SH-SY5Y (cell line): ENCODE data around the gene GNG7.
A peak's percentile ranks its signal among the peaks of the same experiment; 100 is the strongest.

Experiments used
- GATA2 ChIP-seq: IDR thresholded peaks from 2 replicates; pipeline ENCODE4 v1.6.1; 2011; ENCODE audit warnings: mild to moderate bottlenecking, low read depth, low read length
- GATA3 ChIP-seq: IDR thresholded peaks from 2 replicates; pipeline ENCODE4 v1.6.1; 2011; ENCODE audit warnings: low read depth, mild to moderate bottlenecking, low read length, moderate library complexity

Gene GNG7

GRCh38 chr19:2652504-2653099 is 49.9 kb downstream of the GNG7 start:
- TF ChIP-seq GATA2 (no peak), GATA3 (no peak)

- TF ChIP-seq GATA3 (no peak), GATA2 (no peak)
Observed at GRCh38 chr19:2650515-2650914, 52.0 kb downstream of the GNG7 start.

GRCh38 chr19:2648528-2648937 is 54.0 kb downstream of the GNG7 start:
- TF ChIP-seq GATA3 (no peak), GATA2 (peak; percentile 65; the same call in 1 of the 2 replicates)

- no peak for TF ChIP-seq GATA2
- no peak for TF ChIP-seq GATA3
Observed at GRCh38 chr19:2648099-2648498, 54.4 kb downstream of the GNG7 start.

- TF ChIP-seq GATA2 (no peak), GATA3 (no peak)
Observed at GRCh38 chr19:2646866-2647535, 55.5 kb downstream of the GNG7 start.

GRCh38 chr19:2645826-2646225 is 56.7 kb downstream of the GNG7 start:
- TF ChIP-seq GATA2: no peak
- TF ChIP-seq GATA3: no peak

- TF ChIP-seq GATA2 (no peak), GATA3 (no peak)
Observed at GRCh38 chr19:2641332-2641698, 61.2 kb downstream of the GNG7 start.

- TF ChIP-seq GATA3 (no peak), GATA2 (no peak)
Observed at GRCh38 chr19:2640563-2641331, 61.7 kb downstream of the GNG7 start.

- TF ChIP-seq GATA3 (no peak), GATA2 (no peak)
Observed at GRCh38 chr19:2639999-2640398, 62.5 kb downstream of the GNG7 start.

GRCh38 chr19:2638417-2638940 is 64.0 kb downstream of the GNG7 start:
- TF ChIP-seq GATA2: no peak
- no peak for TF ChIP-seq GATA3

- no peak for TF ChIP-seq GATA3
- no peak for TF ChIP-seq GATA2
Observed at GRCh38 chr19:2636897-2637683, 65.4 kb downstream of the GNG7 start.

- TF ChIP-seq GATA2: no peak
- no peak for TF ChIP-seq GATA3
Observed at GRCh38 chr19:2636141-2636896, 66.2 kb downstream of the GNG7 start.

- no peak for TF ChIP-seq GATA3
- TF ChIP-seq GATA2: no peak
Observed at GRCh38 chr19:2634960-2635359, 67.5 kb downstream of the GNG7 start.

- TF ChIP-seq GATA3 (no peak), GATA2 (no peak)
Observed at GRCh38 chr19:2634228-2634951, 68.1 kb downstream of the GNG7 start.

- TF ChIP-seq GATA3: no peak
- no peak for TF ChIP-seq GATA2
Observed at GRCh38 chr19:2633693-2634075, 68.8 kb downstream of the GNG7 start.
